Measurements from ENCODE around the gene USP30. TPM values are rescaled to one million over a fixed set of nuclear protein-coding genes. Genes with fewer than 3 reads are reported as not detected.
A peak's percentile ranks its signal among the peaks of the same experiment; 100 is the strongest.

USP30 gene
- total RNA-seq, 1 donor from 2014 or later = 18.2 TPM

DNA sequence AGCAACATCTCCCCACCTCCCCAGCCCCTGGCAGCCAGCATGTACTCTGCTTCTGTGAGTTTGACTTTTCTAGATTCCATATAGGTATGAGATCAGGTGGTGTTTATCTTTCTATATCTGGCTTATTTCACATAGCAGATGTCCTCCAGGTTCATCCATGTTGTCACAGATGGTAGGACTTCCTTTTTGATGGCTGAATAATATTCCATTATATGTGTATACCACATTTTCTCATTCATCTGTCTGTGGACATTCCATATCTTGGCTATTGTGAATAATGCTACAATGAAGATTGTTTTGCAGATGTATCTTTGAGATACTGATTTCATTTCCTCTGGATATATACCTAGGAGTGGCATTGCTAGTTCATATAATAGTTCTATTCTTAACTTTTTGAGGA is 22.5 kb downstream of the USP30 start:
- Mint-ChIP-seq H3K4me1 (ENCODE audit: unreplicated experiment) (no peaks in the 10 kb centered on the region), H3K4me3 (ENCODE audit: unreplicated experiment) (no peak overlapping the region), H3K27me3 (ENCODE audit: unreplicated experiment) (no peaks in the 10 kb centered on the region), H3K36me3 (ENCODE audit: unreplicated experiment) (peaks cover 58% of the 10 kb centered on the region), H3K9me3 (ENCODE audit: unreplicated experiment) (peaks cover 11% of the 10 kb centered on the region), H3K27ac (ENCODE audit: unreplicated experiment) (no peak overlapping the region)
- TF ChIP-seq, protein P1, sequence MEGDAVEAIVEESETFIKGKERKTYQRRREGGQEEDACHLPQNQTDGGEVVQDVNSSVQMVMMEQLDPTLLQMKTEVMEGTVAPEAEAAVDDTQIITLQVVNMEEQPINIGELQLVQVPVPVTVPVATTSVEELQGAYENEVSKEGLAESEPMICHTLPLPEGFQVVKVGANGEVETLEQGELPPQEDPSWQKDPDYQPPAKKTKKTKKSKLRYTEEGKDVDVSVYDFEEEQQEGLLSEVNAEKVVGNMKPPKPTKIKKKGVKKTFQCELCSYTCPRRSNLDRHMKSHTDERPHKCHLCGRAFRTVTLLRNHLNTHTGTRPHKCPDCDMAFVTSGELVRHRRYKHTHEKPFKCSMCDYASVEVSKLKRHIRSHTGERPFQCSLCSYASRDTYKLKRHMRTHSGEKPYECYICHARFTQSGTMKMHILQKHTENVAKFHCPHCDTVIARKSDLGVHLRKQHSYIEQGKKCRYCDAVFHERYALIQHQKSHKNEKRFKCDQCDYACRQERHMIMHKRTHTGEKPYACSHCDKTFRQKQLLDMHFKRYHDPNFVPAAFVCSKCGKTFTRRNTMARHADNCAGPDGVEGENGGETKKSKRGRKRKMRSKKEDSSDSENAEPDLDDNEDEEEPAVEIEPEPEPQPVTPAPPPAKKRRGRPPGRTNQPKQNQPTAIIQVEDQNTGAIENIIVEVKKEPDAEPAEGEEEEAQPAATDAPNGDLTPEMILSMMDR (IDR thresholded peaks at IDR 0.05) = no peak
- no peak for DNase-seq (ENCODE audit: extremely low spot score, unreplicated experiment)

DNA sequence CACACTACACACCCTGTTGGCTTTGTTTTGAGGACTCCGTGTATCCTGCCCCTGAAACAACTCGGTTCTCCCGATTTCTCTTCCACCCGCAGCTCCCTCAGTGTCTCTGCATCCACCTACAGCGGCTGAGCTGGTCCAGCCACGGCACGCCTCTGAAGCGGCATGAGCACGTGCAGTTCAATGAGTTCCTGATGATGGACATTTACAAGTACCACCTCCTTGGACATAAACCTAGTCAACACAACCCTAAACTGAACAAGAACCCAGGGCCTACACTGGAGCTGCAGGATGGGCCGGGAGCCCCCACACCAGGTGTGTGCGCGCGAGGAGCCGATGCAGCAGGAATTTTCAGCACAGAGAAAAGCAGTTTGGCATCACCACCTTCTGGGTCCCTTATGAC is 30.4 kb downstream of the USP30 start:
- Mint-ChIP-seq H3K27ac (ENCODE audit: unreplicated experiment) (no peak overlapping the region), H3K9me3 (ENCODE audit: unreplicated experiment) (peaks cover 4% of the 10 kb centered on the region), H3K36me3 (ENCODE audit: unreplicated experiment) (peaks cover 44% of the 10 kb centered on the region), H3K27me3 (ENCODE audit: unreplicated experiment) (no peaks in the 10 kb centered on the region), H3K4me1 (ENCODE audit: unreplicated experiment) (no peaks in the 10 kb centered on the region), H3K4me3 (ENCODE audit: unreplicated experiment) (no peak overlapping the region)
- TF ChIP-seq, protein P1 (IDR thresholded peaks at IDR 0.05) = no peak
- no peak for DNase-seq (ENCODE audit: extremely low spot score, unreplicated experiment)

DNA sequence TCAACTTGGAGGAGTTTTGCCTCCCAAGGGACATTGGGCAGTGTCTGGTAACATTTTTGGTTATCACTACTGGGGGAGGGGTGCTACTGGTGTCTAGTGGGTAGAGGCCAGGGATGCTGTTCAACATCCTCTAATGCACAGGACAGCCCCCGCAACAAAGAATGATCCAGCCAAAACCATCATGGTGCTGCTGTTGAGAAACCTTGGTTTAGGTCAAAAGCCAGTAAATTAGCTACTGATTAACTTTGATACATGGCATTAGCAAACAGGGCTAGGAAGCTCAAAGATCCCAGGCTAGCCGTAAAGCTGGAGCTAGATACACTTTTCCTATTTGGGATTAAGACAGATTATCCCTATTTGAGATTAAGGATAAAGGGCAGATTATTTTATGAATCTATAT is 32.0 kb downstream of the USP30 start:
- TF ChIP-seq, protein P1 (IDR thresholded peaks at IDR 0.05) = no peak
- no peaks in the 10 kb centered on the region for H3K27me3 Mint-ChIP-seq (ENCODE audit: unreplicated experiment)
- H3K36me3 Mint-ChIP-seq (ENCODE audit: unreplicated experiment) = peaks cover 41% of the 10 kb centered on the region
- no peaks in the 10 kb centered on the region for H3K9me3 Mint-ChIP-seq (ENCODE audit: unreplicated experiment)
- no peak overlapping the region for H3K27ac Mint-ChIP-seq (ENCODE audit: unreplicated experiment)
- DNase-seq (ENCODE audit: extremely low spot score, unreplicated experiment) = peak; percentile 17
- H3K4me1 Mint-ChIP-seq (ENCODE audit: unreplicated experiment) = peaks cover 6% of the 10 kb centered on the region
- no peak overlapping the region for H3K4me3 Mint-ChIP-seq (ENCODE audit: unreplicated experiment)

DNA sequence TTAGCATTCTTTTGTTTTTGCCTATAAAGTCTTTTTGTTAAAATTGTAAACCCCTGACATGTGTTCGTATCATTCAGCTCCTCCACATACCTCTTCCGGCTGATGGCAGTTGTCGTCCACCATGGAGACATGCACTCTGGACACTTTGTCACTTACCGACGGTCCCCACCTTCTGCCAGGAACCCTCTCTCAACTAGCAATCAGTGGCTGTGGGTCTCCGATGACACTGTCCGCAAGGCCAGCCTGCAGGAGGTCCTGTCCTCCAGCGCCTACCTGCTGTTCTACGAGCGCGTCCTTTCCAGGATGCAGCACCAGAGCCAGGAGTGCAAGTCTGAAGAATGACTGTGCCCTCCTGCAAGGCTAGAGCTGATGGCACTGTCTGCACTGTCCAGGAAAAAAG is 33.2 kb downstream of the USP30 start:
- TF ChIP-seq, protein P1 (IDR thresholded peaks at IDR 0.05) = no peak
- Mint-ChIP-seq H3K4me3 (ENCODE audit: unreplicated experiment) (no peak overlapping the region), H3K27ac (ENCODE audit: unreplicated experiment) (no peak overlapping the region), H3K27me3 (ENCODE audit: unreplicated experiment) (no peaks in the 10 kb centered on the region), H3K36me3 (ENCODE audit: unreplicated experiment) (peaks cover 34% of the 10 kb centered on the region), H3K4me1 (ENCODE audit: unreplicated experiment) (peaks cover 6% of the 10 kb centered on the region), H3K9me3 (ENCODE audit: unreplicated experiment) (no peaks in the 10 kb centered on the region)
- peak; percentile 73 for DNase-seq (ENCODE audit: extremely low spot score, unreplicated experiment)

DNA sequence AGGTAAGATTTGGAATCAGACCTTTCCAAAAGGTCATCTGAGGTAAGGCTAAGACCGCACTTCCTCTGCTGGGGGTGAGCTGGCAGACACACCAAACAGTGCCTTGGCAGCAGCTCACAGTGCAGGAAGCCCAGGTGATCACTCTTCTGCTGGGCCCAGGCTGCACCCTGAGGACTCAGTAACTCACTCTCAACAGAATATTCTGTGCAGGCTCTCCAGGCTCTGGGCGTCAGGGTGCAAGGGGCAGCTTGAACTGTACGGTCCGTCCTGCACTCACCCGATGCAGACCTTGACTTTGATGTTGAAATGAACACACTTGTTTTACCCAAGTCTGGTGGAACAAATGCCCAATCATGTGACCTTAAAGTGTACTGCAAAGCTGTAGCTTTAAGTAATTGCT is 34.9 kb downstream of the USP30 start:
- peak; percentile 54 for DNase-seq (ENCODE audit: extremely low spot score, unreplicated experiment)
- H3K4me1 Mint-ChIP-seq (ENCODE audit: unreplicated experiment) = peaks cover 16% of the 10 kb centered on the region
- H3K27me3 Mint-ChIP-seq (ENCODE audit: unreplicated experiment) = no peaks in the 10 kb centered on the region
- peaks cover 30% of the 10 kb centered on the region for H3K36me3 Mint-ChIP-seq (ENCODE audit: unreplicated experiment)
- no peak overlapping the region for H3K4me3 Mint-ChIP-seq (ENCODE audit: unreplicated experiment)
- TF ChIP-seq, protein P1 (IDR thresholded peaks at IDR 0.05) = no peak
- no peaks in the 10 kb centered on the region for H3K9me3 Mint-ChIP-seq (ENCODE audit: unreplicated experiment)
- no peak overlapping the region for H3K27ac Mint-ChIP-seq (ENCODE audit: unreplicated experiment)
